Activated CD8-positive, alpha-beta memory T cell treated with anti-CD3 and anti-CD28 coated beads for 48 hours (primary cell): ENCODE data around the gene UBL4A.

Source experiments
- DNase-seq, 3 experiments: peaks; one replicate each; pipeline ENCODE4 v3.0.0-alpha.2; 2020; ENCODE audit warnings: low read depth in 2 of 3, low spot score in 2 of 3

The UBL4A gene

DNA sequence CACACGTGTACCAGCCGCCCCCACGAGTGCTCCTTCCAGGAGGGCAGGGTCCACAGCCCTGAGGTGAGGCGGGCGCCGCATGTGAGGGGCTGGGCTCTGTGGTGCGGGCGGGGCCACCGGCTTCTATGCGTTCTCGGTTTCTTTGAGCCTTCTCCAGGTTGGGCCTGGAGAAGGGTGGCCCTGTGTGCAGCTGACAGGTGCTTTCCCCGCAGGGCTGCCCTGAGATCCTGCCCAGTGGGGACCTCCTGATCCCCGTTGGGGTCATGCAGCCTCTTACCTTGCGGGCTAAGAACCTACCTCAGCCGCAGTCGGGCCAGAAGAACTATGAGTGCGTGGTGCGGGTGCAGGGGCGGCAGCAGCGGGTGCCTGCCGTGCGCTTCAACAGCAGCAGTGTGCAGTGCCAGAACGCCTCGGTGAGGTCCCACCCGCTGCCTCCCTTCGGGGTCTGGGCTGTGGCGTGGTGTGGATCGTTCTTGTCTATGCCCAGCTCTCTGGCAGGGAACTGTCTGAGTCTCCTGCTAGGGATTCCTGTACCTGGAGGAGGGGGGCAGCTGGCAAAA lies 21.5 kb downstream of the UBL4A start:
- no peak for DNase-seq

DNA sequence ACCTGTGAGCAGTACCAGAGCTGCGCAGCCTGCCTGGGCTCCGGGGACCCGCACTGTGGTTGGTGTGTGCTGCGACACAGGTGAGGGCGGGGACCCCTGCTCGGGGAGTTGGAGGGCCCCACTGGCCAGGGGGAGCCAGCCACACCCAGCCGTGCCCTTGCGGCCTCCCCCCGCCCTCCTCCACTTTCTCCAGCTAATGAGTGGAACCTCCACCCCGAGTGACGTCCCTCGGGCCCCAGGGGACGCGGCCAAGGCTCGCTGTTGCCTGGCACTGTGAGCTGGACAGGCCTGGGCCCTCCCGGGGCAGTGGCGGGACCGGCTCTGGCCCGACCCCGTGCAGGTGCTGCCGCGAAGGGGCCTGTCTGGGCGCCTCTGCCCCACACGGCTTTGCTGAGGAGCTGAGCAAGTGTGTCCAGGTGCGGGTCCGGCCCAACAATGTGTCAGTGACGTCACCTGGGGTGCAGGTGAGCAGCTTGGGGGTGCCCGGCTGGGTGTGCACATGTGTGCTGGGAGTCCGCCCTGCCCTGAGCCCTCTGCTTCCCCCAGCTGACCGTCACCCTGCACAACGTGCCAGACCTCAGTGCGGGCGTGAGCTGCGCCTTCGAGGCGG lies 22.7 kb downstream of the UBL4A start:
- DNase-seq: no peak

DNA sequence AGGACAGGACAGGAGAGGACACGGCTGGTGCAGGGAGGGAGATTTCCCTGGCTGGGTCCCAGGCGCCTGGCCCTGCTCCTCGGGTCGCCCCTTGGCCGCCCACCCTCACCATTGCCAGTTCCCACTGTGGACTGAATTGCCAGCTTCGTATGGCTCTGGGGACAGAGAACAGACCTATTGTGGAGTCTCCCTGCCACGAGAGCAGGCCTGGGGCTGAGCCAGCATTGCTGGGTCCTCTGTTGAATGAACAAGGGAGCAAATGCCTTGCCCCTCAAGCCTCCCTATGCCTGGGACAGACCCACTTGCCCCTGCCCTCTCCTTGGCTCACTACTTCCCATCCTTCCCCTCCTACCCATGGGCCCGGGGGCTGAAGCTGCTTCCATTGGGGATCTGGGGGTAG lies 24.0 kb downstream of the UBL4A start:
- DNase-seq: no peak

DNA sequence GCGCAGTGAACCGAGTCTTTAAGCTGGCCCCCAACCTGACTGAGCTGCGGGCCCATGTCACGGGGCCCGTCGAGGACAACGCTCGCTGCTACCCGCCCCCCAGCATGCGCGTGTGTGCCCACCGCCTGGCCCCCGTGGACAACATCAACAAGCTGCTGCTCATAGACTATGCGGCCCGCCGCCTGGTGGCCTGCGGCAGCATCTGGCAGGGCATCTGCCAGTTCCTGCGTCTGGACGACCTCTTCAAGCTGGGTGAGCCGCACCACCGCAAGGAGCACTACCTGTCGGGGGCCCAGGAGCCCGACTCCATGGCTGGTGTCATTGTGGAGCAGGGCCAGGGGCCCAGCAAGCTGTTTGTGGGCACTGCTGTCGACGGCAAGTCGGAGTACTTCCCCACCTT lies 26.1 kb downstream of the UBL4A start:
- DNase-seq: no peak

DNA sequence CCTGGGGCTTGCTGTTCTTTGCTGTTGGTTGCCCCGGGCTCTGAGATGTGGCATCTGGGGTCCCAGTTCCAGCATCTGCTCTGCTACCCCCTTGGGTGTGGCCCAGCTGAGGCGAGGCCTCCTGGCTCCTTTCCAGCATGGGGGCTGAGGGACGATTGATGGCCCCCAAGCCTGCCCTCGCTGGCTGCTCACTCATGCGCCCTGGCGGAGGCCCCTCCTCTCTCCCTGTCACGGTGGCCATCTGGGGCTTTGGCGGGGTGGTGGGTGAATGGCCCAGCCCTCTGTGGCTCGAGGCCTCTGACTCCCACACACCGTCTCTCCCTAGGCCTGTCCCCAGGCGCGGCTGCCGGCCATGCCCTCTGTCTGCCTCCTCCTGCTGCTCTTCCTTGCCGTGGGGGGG lies 26.6 kb downstream of the UBL4A start:
- DNase-seq: no peak

DNA sequence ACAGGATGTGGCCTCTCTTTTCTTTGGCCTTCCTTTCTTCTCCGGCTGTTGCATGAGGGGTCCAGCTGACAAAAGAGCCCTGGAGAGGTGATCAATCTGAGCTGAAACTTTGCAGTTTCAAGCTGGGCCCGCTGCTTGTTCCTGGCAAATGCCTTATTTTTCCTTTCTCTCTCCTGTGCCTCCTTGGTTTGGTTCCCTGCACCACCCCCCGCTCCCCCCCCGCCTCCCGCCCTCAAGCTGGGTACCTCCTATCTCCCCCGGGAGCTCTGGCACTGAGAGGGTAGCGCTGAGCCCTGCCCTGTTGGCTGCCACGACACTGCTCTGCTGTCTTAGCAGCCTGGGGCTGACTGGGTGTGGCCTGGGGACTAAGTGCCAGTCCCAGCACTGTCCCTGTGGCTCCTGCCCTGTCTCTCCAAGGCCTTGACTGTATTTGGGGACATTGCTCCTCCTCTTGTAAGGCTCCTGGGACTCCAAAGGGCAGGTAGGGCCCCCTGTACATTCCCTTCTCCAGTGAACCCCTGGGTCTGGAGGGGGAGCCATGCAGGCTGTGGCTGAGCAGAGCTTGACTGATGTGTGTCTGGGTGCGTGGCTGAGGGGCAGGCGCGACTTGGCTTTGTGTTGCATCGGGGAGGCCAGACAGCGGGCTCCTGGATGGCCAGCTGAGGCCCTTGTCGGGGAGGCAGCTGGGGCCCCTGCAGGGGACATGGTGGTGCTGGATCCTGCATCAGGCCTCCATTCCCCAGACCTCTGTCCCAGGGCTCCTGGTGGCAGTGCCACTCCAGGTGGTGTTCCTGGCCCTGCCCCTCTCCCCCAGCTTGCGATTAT lies 27.2 kb downstream of the UBL4A start:
- DNase-seq: no peak

DNA sequence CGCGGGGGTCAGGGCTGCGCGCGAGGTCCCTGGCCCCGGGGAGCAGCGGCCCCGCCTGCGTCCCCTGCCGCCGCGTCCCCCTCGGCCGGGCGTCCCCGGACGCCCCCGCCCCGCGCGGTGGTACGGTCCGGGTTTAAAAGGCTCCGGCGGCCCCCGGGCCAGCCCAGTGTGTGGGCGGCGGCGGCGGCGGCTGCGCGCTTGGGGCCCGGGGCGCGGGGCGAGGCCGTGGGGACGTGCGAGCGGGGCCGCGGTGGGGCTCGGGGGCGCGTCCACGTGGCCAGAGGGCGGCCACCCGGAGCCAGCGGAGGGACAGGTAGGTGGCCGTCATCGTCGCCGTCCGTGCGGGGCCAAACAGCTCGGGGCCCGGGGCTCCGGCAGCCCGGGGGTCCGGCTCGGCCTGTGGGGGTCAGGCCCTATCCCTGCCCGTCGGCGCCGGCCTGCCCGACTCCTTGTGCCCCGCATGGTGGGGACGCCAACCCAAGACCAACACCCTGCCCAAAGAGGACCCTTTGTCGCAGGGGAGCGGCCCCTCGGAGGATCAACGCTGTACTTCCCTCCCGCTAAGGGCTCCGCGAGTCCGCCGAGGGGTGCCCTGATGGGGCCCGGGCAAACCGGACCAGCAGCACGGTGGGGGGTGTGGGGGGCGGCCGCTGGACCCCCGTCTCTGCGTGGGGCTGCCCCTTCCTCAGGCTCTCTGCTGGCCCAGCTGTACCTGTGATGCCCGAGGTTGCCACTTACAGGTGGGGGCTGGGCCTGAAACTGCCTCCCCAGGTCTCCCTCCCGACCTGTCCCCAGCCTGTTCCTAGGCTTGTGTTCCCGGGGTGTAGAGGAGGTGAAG lies 28.1 kb downstream of the UBL4A start, which contains the start of gene PLXNA3:
TSS of gene PLXNA3 (plus strand) at position 166 of the 838 bp plus-strand sequence. CDS start 1,903 bp downstream, outside the sequence.
- DNase-seq: peak in 1 of 3 experiments; percentile 40

DNA sequence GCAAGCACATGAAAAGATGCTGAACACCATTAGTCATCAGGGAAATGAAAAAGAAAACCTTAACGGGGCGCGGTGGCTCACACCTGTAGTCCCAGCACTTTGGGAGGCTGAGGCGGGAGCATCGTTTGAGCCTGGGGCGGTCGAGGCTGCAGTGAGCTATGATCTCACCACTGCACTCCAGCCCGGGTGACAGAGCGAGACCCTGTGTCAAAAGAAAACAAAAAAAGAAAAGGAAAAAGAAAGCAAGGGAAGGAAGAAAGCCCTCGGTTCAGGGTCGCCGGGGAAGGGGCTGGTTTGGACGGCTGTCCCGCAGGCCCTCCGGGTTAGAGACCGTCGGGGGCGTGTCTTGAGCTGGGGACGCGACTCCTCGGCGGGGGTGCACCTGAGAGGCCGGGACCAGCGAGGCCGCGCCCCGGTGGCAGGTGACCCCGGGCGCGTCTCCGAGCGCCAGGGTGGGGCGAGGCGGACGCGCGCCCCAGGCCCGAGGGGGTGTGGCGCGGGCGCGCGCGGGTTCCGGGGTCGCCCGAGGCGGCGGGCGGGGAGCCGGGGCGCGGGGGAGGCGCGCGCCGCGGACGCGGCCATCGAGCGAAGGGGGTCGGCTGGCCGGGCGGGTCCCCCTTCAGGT lies 28.8 kb downstream of the UBL4A start:
- DNase-seq: peak in 1 of 3 experiments; percentile 22

DNA sequence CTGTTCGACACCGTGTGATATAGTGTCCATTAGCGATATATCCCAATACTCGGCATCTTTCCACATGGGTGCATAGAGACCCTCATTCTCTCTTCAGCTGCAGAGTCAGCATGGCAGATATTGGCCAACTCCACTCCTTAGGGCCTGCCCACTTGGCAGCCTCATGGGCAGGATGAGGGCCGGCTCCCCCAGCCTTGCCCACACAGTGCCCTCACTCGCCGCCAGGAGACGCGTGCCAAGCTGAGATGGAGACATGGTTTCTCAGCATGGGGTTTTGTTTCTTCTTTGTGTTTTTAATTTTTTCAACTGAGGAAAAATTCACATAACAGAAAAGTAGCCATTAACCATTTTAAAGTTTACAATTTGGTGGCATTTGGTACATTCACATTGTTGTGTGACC lies 33.6 kb downstream of the UBL4A start:
- DNase-seq: no peak

DNA sequence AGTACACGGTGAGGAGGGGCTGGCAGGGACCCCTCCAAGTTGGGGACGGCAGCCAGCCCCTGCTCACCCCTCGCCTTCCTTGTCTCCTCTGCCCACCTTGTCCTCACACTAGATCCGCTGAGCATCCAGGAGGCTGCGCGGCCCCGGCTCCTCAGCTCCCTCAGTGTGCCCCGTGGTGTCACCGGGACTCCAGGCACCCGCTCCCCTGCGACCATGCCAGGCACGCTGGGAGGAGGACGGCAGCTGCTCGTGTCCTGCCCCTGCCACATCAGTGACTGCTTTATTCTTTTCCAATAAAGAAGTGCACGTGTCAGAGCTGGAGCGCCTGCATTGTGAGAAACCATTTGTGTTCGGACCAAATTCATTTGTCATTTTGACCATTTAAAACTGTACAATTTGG lies 36.1 kb downstream of the UBL4A start:
- DNase-seq: no peak

DNA sequence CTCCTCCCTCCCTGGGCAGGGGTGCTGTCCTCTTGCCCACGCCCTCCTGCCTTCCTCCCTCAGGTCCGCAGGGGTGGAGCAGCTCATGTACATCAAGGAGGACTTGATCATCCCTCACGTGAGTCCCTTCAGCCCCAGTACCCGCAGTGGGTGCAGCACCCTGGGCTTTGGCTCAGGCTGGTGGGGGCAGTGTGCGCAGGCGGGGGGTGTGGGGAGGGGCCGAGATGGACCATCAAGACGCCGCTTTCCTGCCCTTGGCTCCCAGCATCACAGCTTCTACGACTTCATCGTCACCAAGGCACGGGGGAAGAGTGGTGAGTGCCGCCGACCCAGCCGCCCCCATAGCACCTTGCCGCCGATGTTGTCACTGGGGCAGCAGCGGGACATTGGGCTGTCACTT lies 36.8 kb downstream of the UBL4A start:
- DNase-seq: no peak

DNA sequence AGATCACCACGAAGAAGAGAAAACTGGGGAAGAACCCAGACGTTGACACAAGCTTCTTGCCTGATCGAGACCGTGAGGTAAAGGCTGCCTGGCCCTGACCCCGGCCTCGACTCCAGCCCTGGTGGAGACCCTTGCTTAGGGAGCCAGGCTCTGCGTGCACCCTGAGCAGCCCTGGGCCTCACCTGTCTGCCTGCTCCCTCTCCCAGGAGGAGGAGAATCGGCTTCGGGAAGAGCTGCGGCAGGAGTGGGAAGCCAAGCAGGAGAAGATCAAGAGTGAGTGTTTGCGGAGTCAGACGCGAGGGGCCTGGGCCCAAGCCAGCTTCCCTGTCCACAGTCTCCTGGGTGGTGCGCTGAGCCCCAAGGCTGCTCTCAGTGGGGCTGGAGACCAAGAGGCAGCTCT lies 37.9 kb downstream of the UBL4A start:
- no peak for DNase-seq

DNA sequence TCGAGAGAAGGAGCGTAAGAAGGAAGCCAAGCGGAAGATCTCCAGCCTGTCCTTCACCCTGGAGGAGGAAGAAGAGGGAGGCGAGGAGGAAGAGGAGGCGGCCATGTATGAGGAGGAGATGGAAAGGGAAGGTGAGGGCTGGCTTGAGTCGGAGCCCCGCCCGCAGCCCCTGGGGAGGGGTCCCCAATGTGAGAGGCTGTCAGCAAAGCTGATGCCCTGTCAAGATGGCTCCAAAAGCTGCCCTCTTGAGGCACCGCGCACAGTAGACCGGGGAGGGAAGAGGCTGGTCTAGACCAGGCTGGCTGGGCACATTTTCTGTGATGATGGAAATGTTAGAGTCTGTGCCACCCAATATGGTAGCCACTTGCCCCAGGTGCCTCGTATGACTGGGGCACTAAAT lies 40.0 kb downstream of the UBL4A start:
- no peak for DNase-seq

DNA sequence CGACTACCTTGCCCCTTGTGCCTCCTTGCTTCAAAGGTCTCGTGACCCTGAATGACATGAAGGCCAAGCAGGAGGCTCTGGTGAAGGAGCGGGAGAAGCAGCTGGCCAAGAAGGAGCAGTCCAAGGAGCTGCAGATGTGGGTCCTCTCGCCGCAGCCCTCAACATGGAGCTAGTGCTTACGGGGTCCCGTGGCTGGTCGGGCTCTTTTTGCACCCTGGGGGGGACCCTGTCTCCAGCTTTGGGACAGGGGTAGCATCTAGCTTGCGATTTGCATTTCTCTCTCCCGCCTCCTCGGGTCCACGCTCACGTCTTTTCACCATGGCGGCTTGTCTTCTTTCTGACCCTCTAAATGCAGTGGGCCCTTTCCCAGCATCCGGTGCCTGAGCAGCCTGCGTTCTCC lies 40.6 kb downstream of the UBL4A start:
- DNase-seq: no peak

DNA sequence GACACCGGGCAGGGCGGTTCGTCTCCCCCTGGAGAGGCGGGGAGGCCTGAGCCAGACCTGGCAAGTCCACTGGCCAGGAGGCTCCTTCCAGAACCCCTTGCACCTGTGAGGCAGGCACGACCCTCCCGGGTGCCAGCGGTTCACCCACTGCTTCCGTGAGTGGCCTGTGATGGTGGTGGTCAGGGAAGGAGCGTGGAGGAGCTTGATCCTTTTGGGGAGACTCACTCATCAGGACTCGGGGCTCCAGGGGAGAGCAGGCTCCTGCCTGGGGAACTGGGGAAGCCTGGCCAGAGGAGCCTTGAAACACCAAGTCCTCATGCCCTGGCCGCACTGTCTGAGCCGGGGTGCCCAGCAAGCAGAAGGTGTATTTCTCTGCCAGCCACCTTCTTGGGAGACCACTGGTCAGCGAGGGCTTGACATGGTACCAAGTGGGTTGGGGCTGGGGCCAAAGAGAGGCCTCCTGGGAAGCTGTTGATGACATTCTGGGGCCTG lies 41.6 kb downstream of the UBL4A start:
- no peak for DNase-seq

DNA sequence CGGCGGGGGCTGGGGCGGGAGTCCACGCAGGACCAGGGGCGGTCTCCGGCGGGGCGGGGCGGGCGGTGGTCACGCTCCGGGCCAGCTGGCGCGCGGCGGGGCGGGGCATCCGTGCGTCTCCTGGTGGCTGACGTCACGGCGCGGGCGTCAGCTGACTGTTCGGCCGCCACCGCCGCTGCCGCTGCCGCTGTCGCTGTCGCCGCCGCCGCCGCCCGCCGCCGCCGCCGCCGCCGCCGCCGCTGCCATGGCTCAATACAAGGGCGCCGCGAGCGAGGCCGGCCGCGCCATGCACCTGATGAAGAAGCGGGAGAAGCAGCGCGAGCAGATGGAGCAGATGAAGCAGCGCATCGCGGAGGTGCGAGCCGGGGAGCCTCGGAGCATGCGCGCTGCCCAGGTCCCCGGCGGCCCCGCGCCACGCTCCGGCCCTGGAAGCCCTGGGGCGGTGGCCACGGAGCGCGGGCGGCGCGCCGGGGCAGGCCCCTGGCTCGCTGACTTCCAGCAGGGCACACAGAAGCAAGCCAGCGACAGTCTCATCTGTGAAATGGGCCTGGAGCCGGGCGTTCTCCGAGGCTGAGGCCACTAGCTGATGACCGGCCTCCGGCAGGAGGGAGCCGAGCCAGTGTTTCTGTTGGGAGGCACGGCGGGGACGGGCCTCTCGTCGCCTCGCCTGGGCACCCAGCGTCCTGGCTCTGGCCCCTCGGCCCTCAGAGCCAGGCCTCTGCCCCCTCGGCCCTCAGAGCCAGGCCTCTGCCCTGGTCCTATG lies 42.2 kb downstream of the UBL4A start, which contains the start of gene FAM50A:
TSS of gene FAM50A (plus strand) at position 150 of the 763 bp plus-strand sequence. CDS start at position 245, 95 bp downstream.
- peak in 1 of 3 experiments; percentile 48 for DNase-seq

DNA sequence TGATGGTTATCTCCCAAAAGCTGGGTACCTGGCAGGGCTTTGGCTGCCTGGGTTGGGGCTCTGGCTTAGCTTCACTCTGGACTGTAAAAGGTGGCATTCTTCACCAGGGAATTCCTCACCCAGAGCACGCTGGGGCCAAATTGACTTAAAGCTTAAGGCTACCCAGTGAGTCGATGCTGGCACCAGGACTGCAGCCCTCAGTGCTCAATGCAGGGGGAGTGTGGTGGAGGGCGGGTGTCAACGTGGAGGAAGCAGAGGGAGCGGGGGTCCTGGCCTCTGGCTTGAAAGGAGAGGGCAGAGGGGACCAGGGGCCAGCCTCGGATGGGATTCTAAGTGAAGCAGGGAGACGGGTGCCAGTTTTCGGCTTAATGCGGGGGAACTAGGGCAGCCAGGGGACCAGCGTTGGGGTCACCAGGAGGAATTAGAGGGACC lies 42.9 kb downstream of the UBL4A start:
- no peak for DNase-seq

DNA sequence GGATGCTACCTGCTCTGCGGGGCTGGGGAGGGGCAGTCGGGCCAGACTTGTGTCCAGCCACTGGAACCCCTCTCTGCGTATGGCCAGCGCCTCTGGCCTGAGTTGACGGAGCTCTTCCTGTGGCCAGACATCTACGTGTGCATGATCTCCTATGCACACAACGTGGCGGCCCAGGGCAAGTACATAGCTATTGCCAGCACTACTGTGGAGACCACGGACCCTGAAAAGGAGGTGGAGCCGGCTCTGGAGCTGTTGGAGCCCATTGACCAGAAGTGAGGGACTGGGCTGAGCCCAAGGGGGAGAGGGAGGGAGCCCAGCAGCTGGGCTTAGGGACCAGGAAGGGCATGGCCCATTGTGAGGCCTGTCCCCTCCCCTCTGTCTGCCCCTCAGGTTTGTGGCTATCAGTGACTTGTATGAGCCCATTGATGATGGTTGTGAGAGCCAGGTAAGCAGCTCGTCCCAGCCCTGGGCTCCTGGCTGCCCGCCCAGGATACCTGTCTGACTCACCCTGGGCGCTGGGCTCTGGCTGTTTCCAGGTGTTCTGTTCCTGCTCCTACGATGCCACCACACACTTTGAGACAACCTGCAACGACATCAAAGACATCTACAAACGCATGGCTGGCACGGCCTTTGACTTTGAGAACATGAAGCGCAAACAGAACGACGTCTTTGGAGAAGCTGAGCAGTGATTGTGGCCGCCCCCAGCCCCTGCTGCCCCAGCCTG lies 44.3 kb downstream of the UBL4A start:
- no peak for DNase-seq

DNA sequence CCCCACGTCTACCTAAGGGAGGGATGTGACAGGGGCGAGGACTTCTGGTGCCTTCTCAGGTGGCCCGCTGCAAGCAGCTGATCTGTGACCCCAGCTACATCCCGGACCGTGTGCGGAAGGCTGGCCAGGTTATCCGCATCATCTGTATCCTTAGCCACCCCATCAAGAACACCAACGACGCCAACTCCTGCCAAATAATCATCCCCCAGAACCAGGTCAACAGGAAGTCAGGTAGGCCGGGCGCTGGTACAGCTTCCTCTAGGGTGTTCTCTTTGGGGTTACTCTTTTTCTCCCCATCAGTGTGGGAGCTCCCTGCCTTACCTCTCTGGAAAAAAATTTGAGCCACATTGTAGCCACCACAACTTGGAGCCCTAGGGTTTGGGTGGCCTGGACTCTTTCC lies 44.9 kb downstream of the UBL4A start:
- no peak for DNase-seq
